Smooth muscle cell (in vitro differentiated cells): ENCODE results near the gene C7orf57. TPM values are rescaled to one million over a fixed set of nuclear protein-coding genes. Genes with fewer than 3 reads are reported as not detected.

ENCODE experiments used
- DNase-seq: peaks from one replicate; lab custom pipeline; 2025; ENCODE audit not compliant: unreplicated experiment; lab: John Stamatoyannopoulos, UW
- H2AFZ ChIP-seq: fragments of 200-600 bp; sonication (generic); 2 replicates; pipeline ENCODE4 v1.6.0; 2016; ENCODE audit warnings: antibody characterized with exemption, low read depth, mild to moderate bottlenecking
- H3F3A ChIP-seq: fragments of 200-600 bp; sonication (generic); 2 replicates; pipeline ENCODE4 v1.6.0; 2017; ENCODE audit warnings: antibody characterized with exemption, low read depth
- H3K27ac ChIP-seq: fragments of 200-600 bp; sonication (generic); 2 replicates; pipeline ENCODE4 v1.5.1; 2016; ENCODE audit warnings: low read depth, mild to moderate bottlenecking
- H3K27me3 ChIP-seq: fragments of 200-600 bp; sonication (generic); 2 replicates; pipeline ENCODE4 v1.6.1; 2016; ENCODE audit warnings: low read depth, mild to moderate bottlenecking
- H3K36me3 ChIP-seq: fragments of 200-600 bp; sonication (generic); 2 replicates; pipeline ENCODE4 v1.5.1; 2016; ENCODE audit warnings: low read depth
- H3K4me1 ChIP-seq: fragments of 200-600 bp; sonication (generic); 2 replicates; pipeline ENCODE4 v1.5.1; 2016; ENCODE audit warnings: low read depth
- H3K4me2 ChIP-seq: fragments of 200-600 bp; sonication (generic); 2 replicates; pipeline ENCODE4 v1.6.0; 2016; ENCODE audit warnings: mild to moderate bottlenecking
- H3K4me3 ChIP-seq: fragments of 200-600 bp; sonication (generic); 2 replicates; pipeline ENCODE4 v1.5.1; 2016; ENCODE audit warnings: mild to moderate bottlenecking
- H3K79me2 ChIP-seq: fragments of 200-600 bp; sonication (generic); 2 replicates; pipeline ENCODE4 v1.6.0; 2016; ENCODE audit warnings: low read depth, mild to moderate bottlenecking
- H3K9ac ChIP-seq: fragments of 200-600 bp; sonication (generic); 2 replicates; pipeline ENCODE4 v1.6.0; 2016; ENCODE audit warnings: low read depth
- H3K9me3 ChIP-seq: fragments of 200-600 bp; sonication (generic); replicated peaks from 2 replicates; pipeline ENCODE4 v1.5.1; 2016; ENCODE audit warnings: low read depth
- H4K20me1 ChIP-seq: fragments of 200-600 bp; sonication (generic); 2 replicates; pipeline ENCODE4 v1.6.0; 2016; ENCODE audit warnings: low read depth
- CTCF ChIP-seq: fragments of 200-600 bp; sonication (generic); IDR thresholded peaks from 2 replicates; pipeline ENCODE4 v1.5.1; 2017; ENCODE audit warnings: borderline replicate concordance, mild to moderate bottlenecking, antibody characterized with exemption; ENCODE audit not compliant: insufficient read depth, poor library complexity, severe bottlenecking
- WGBS: methylation state at CpG from one replicate; pipeline ENCODE4 v1.1.7; 2016; ENCODE audit warnings: low lambda C conversion rate; 5-methylcytosine and 5-hydroxymethylcytosine counted together
- polyA plus RNA-seq: library from polyadenylated mRNA; unstranded; fragments of >200 nt; fragmentation: Nextera tagmentation; extraction: Ambion mirVana; gene quantifications from 2 replicates; pipeline ENCODE4 v1.2.1, GENCODE V29; 2016
- total RNA-seq: library from RNA; depleted of rRNA; stranded (reverse); fragments of >200 nt; gene quantifications from 2 replicates; pipeline ENCODE4 v1.2.3, GENCODE V29; 2014

The C7orf57 gene
- total and polyA plus RNA-seq, 2 experiments from 2014 or later: not detected

DNA sequence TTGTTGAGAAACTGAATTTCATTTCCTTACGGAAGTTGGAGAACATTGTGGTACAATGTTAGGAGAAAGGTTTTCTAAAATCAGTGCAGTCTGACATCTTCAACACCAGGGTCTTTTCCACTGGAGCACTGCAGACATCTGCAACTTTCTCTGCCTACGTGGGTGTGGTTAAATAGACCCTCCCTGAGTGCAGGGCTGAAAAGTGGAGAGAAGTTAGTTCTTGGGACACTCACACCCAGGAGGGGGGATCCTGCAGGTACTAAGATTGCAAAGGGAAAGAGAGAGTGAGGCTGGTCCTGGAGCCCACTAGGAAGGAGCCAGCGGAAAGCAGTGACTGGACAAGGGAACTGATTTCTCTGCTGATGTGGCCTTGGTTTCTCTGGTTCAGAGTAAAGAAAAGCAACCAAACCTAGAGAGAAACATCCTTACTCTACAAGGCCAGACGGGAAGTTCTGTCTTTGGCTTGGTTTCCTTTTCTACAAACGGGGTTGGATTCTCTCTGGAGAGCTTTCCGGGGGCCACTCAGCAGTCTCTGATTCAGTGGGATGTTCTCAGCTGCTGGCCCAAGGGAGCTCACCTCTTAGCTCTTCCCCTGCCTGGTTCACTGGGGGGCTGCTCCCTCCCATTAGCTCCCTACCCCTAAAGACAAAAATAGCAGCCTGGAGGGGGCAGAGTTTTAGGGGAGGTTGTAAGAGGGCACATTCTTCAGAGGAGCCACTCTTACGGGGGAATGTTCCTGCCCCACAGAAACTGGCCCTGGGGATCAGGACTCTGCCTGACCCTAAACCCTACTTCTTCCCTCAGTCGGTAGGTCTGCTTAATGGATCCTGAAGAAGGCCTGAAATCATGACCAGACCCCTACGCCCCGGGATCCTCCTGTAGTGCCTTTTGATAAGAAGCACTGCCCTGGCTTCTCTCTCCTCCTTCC lies 56.4 kb downstream of the C7orf57 start:
- H3K27ac ChIP-seq: no peak overlapping the region

GRCh38 chr7:48094861-48095293 lies 59.5 kb downstream of the C7orf57 start:
- Histone ChIP-seq H3K27me3 (no peaks in the 10 kb centered on the region), H3K79me2 (peaks cover 32% of the 10 kb centered on the region), H4K20me1 (peaks cover 10% of the 10 kb centered on the region), H3K9ac (no peak overlapping the region), H3K4me1 (peaks cover 9% of the 10 kb centered on the region), H3K4me2 (peak overlapping the region; percentile 74), H3F3A (no peaks in the 10 kb centered on the region), H3K27ac (peak overlapping the region; percentile 82), H3K36me3 (no peaks in the 10 kb centered on the region), H3K9me3 (no peaks in the 10 kb centered on the region), H2AFZ (no peak overlapping the region), H3K4me3 (no peak overlapping the region)
- no peak for DNase-seq
- no peak for TF ChIP-seq CTCF
- WGBS: 2% methylated on average over 3 of the region's 3 CpGs

More for the DNA sequence above, 56.4 kb downstream of the C7orf57 start:
- Histone ChIP-seq H3K36me3 (no peaks in the 10 kb centered on the region), H3K9ac (no peak overlapping the region), H2AFZ (no peak overlapping the region), H3K4me3 (no peak overlapping the region), H3F3A (peaks cover 11% of the 10 kb centered on the region), H3K4me2 (no peak overlapping the region), H4K20me1 (peaks cover 5% of the 10 kb centered on the region), H3K9me3 (no peaks in the 10 kb centered on the region), H3K4me1 (peaks cover 11% of the 10 kb centered on the region), H3K79me2 (peaks cover 20% of the 10 kb centered on the region), H3K27me3 (no peaks in the 10 kb centered on the region)
- DNase-seq: no peak
- 88% methylated on average over 10 of the region's 10 CpGs for WGBS
- TF ChIP-seq CTCF: no peak

DNA sequence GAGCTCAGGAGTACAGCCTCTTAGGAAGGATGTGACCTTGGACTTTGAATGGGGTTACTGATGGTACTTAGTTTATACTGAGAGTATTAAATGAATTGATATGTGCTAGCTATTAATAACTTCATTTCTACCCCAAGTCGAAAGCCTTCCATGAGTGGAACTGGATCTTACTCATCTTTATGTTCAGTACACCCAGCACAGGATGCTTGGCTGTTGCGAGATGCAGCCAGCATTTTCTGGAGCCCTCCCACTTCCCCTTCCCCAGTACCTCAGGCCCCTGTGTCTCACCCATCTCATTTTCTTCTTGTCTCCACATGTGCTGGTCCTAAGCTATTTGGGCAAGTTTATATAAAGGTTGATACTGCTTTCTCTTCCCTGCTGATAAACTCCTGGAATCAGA lies 60.9 kb downstream of the C7orf57 start:
- no peak overlapping the region for H3K9ac ChIP-seq
- 90% methylated on average over 2 of the region's 2 CpGs for WGBS
- peaks cover 3% of the 10 kb centered on the region for H3K4me1 ChIP-seq
- H3K27ac ChIP-seq: no peak overlapping the region
- H3K79me2 ChIP-seq: peaks cover 29% of the 10 kb centered on the region
- H3K9me3 ChIP-seq: no peaks in the 10 kb centered on the region
- H3K36me3 ChIP-seq: no peaks in the 10 kb centered on the region
- no peaks in the 10 kb centered on the region for H3K27me3 ChIP-seq
- no peak for DNase-seq
- no peak overlapping the region for H3K4me2 ChIP-seq
- peaks cover 15% of the 10 kb centered on the region for H4K20me1 ChIP-seq
- H3F3A ChIP-seq: no peaks in the 10 kb centered on the region
- no peak for TF ChIP-seq CTCF
- H3K4me3 ChIP-seq: no peak overlapping the region
- no peak overlapping the region for H2AFZ ChIP-seq
